GM12875 (cell line): ENCODE measurements around the gene ATXN10.

Experiments used
- H3K4me3 ChIP-seq: one replicate; pipeline ENCODE4 v1.5.1; 2011; ENCODE audit warnings: low read depth, low read length, control low read depth
- CTCF ChIP-seq: IDR thresholded peaks from 2 replicates; pipeline ENCODE4 v1.5.1; 2011; ENCODE audit warnings: low read depth, mild to moderate bottlenecking, control low read depth, inconsistent platforms, low read length, moderate library complexity, borderline replicate concordance; ENCODE audit not compliant: insufficient read depth

Gene ATXN10

GRCh38 chr22:45885171-45885840 is 213.7 kb downstream of the ATXN10 start:
- TF ChIP-seq CTCF: no peak

GRCh38 chr22:45885941-45886395 is 214.3 kb downstream of the ATXN10 start:
- no peak for TF ChIP-seq CTCF
- H3K4me3 ChIP-seq: no peak overlapping the region

More at GRCh38 chr22:45885171-45885840, 213.7 kb downstream of the ATXN10 start:
- H3K4me3 ChIP-seq: no peak overlapping the region

GRCh38 chr22:45886540-45886939 is 214.9 kb downstream of the ATXN10 start:
- no peak for TF ChIP-seq CTCF
- H3K4me3 ChIP-seq: no peak overlapping the region

GRCh38 chr22:45887202-45888131 is 215.8 kb downstream of the ATXN10 start:
- H3K4me3 ChIP-seq: no peak overlapping the region
- TF ChIP-seq CTCF: no peak

GRCh38 chr22:45888221-45889092 is 216.8 kb downstream of the ATXN10 start:
- no peak for TF ChIP-seq CTCF
- no peak overlapping the region for H3K4me3 ChIP-seq

GRCh38 chr22:45889093-45889538 is 217.5 kb downstream of the ATXN10 start:
- no peak overlapping the region for H3K4me3 ChIP-seq
- no peak for TF ChIP-seq CTCF
